Measurements from ENCODE around the gene LUC7L2. TPM values are rescaled to one million over a fixed set of nuclear protein-coding genes. Genes with fewer than 3 reads are reported as not detected.

The LUC7L2 gene
- total and polyA plus RNA-seq, 10 of the 15 experiments (the other 5 are each of a cell fraction or from before 2014, with no cell fraction given): 31.7 to 98.7 (median 68.6) TPM

GRCh38 chr7:139450851-139451250 is 91.2 kb downstream of the LUC7L2 start:
- H3K4me1 ChIP-seq (ENCODE audit: control insufficient read depth, insufficient read depth, low read length): no peaks in the 10 kb centered on the region
- no peak for FAIRE-seq
- WGBS (ENCODE audit: insufficient coverage, insufficient replicate concordance, low lambda C conversion rate, missing lambda C conversion rate): 72% methylated on average over 6 of the region's 6 CpGs
- DNase-seq (ENCODE audit: low read depth, low spot score): no peak
- no peak overlapping the region for H3K27ac ChIP-seq (ENCODE audit: control insufficient read depth, insufficient read depth)
- H4K20me1 ChIP-seq (ENCODE audit: control insufficient read depth, insufficient read depth): no peaks in the 10 kb centered on the region
- H2AFZ ChIP-seq (ENCODE audit: control insufficient read depth, low read depth, low read length): no peak overlapping the region
- no peaks in the 10 kb centered on the region for H3K9me3 ChIP-seq (replicated peaks; ENCODE audit: control insufficient read depth, insufficient read depth, low read length)
- no TSS peak for BruUV-seq (replicated peaks)
- H3K4me2 ChIP-seq (ENCODE audit: control insufficient read depth, insufficient read depth): no peak overlapping the region
- no peaks in the 10 kb centered on the region for H3K79me2 ChIP-seq (ENCODE audit: control insufficient read depth, insufficient read depth, low read length)
- in situ Hi-C loops (cut with MboI): no loop called here
- no peak overlapping the region for H3K9ac ChIP-seq (ENCODE audit: control insufficient read depth, insufficient read depth, low read length)
- ChIA-PET CTCF (interaction anchor here (4.3 kb wide), 1 partner anchor 16 kb away, joined by 21 read pairs; no protein-coding TSS in a partner anchor), RAD21 (ENCODE audit: unreplicated experiment) (no interaction called here), SMC1A (ENCODE audit: uncharacterized antibody, unreplicated experiment) (no interaction called here), POLR2A (no interaction called here)
- H3K36me3 ChIP-seq (ENCODE audit: control insufficient read depth in 2 of 2, insufficient read depth in 2 of 2, low read length in 1 of 2): no peaks in the 10 kb centered on the region
- no peaks in the 10 kb centered on the region for H3K27me3 ChIP-seq (replicated peaks in 1 of 2; ENCODE audit: control insufficient read depth in 2 of 2, insufficient read depth in 2 of 2, low read length in 1 of 2)
- intact Hi-C loops (cut with micrococcal nuclease; ENCODE audit: unreplicated experiment): no loop called here
- H3K4me3 ChIP-seq: no peak overlapping the region
- no peak for ATAC-seq
- TF ChIP-seq CREM (IDR thresholded peaks at IDR 0.05; ENCODE audit: low read depth) (no peak), BRCA1 (IDR thresholded peaks at IDR 0.05; ENCODE audit: low read depth, low read length) (no peak), KLF5 (IDR thresholded peaks at IDR 0.05; ENCODE audit: partially characterized antibody) (no peak), ZNF687 (IDR thresholded peaks at IDR 0.05) (no peak), SMC3 (IDR thresholded peaks at IDR 0.05; ENCODE audit: borderline replicate concordance, low read length) (no peak), SIX5 (IDR thresholded peaks at IDR 0.05; ENCODE audit: low read depth, low read length, severe bottlenecking) (no peak), ATF2 (IDR thresholded peaks at IDR 0.05; ENCODE audit: low read length) (no peak), NFXL1 (IDR thresholded peaks at IDR 0.05; ENCODE audit: borderline replicate concordance) (no peak), ZNF217 (IDR thresholded peaks at IDR 0.05) (no peak), SMARCA5 (IDR thresholded peaks at IDR 0.05) (no peak), NFIC (IDR thresholded peaks at IDR 0.05; ENCODE audit: low read depth, low read length) (no peak), ATF7 (IDR thresholded peaks at IDR 0.05; ENCODE audit: low read depth) (no peak), ZNF274 (IDR thresholded peaks at IDR 0.05; ENCODE audit: insufficient read depth, insufficient read length) (no peak)
- TF ChIP-seq, protein P1, sequence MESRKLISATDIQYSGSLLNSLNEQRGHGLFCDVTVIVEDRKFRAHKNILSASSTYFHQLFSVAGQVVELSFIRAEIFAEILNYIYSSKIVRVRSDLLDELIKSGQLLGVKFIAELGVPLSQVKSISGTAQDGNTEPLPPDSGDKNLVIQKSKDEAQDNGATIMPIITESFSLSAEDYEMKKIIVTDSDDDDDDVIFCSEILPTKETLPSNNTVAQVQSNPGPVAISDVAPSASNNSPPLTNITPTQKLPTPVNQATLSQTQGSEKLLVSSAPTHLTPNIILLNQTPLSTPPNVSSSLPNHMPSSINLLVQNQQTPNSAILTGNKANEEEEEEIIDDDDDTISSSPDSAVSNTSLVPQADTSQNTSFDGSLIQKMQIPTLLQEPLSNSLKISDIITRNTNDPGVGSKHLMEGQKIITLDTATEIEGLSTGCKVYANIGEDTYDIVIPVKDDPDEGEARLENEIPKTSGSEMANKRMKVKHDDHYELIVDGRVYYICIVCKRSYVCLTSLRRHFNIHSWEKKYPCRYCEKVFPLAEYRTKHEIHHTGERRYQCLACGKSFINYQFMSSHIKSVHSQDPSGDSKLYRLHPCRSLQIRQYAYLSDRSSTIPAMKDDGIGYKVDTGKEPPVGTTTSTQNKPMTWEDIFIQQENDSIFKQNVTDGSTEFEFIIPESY (IDR thresholded peaks at IDR 0.05): no peak
